HepG2 (cell line): ENCODE data around the gene CCDC7. TPM values are rescaled to one million over a fixed set of nuclear protein-coding genes. Genes with fewer than 3 reads are reported as not detected.

Source experiments
- ATAC-seq: fragments of 200-7000 bp; cut with Tn5 transposase; 3 replicates; pipeline ENCODE4 v1.9.1; 2020; ENCODE audit warnings: mild to moderate bottlenecking, moderate library complexity
- BruUV-seq: library from RNA; stranded (reverse); fragments of 400-500 nt; replicated peaks from 2 replicates; lab custom pipeline; 2021; lab: Mats Ljungman, UMichigan
- CTCF ChIA-PET: fragments of 300-600 bp; formaldehyde crosslinking; extraction: SDS; loops from one replicate; lab custom pipeline; 2021; ENCODE audit warnings: low total read pairs, inconsistent platforms, low intra/inter-chr PET ratio; lab: Yijun Ruan, JAX
- POLR2A ChIA-PET: fragments of 350-600 bp; sonication (Branson Sonifier 250); formaldehyde crosslinking; loops from one replicate; lab custom pipeline; 2020; ENCODE audit warnings: antibody characterized with exemption, inconsistent platforms; lab: Yijun Ruan, JAX
- DNase-seq: peaks from one replicate; pipeline ENCODE4 v3.0.0-alpha.2; 2015; ENCODE audit warnings: low spot score
- FAIRE-seq: peaks from 3 replicates; lab custom pipeline; 2011; peaks lifted over from hg19 to GRCh38; lab: Jason Lieb, UNC
- H2AFZ ChIP-seq: one replicate; pipeline ENCODE4 v1.6.1; 2011; ENCODE audit warnings: low read length, inconsistent platforms
- H3K27ac ChIP-seq: fragments of 300-600 bp; 3 replicates; pipeline ENCODE4 v1.8.0; 2011; ENCODE audit warnings: mixed run types, mild to moderate bottlenecking, mixed read lengths, low read length, inconsistent platforms; ENCODE audit not compliant: insufficient read depth; ENCODE audit errors: extremely low read length
- H3K27me3 ChIP-seq, 2 experiments: fragments of 200-600 bp in 1 of 2; 2 replicates in 1 of 2; 3 replicates in 1 of 2; pipeline versions ENCODE4 v1.6.0 to v1.8.0; 2011; ENCODE audit warnings: low read length in 2 of 2, mild to moderate bottlenecking in 2 of 2, moderate library complexity in 2 of 2, inconsistent platforms in 1 of 2; ENCODE audit not compliant: insufficient read depth in 2 of 2, control insufficient read depth in 1 of 2
- H3K36me3 ChIP-seq, 2 experiments: fragments of 200-600 bp in 1 of 2; replicated peaks in 1 of 2; 2 replicates in 1 of 2; 3 replicates in 1 of 2; pipeline versions ENCODE4 v1.5.1 to v1.8.0; 2011; ENCODE audit warnings: low read length in 2 of 2, inconsistent platforms in 1 of 2; ENCODE audit not compliant: insufficient read depth in 2 of 2, control insufficient read depth in 1 of 2
- H3K4me1 ChIP-seq: 2 replicates; pipeline ENCODE4 v1.5.1; 2012; ENCODE audit warnings: low read length, inconsistent platforms; ENCODE audit not compliant: insufficient read depth
- H3K4me2 ChIP-seq: 2 replicates; pipeline ENCODE4 v1.6.0; 2011; ENCODE audit warnings: low read depth, low read length, inconsistent platforms
- H3K4me3 ChIP-seq, 3 experiments: fragments of 200-600 bp in 1 of 3; sonication (generic), shearing (Covaris generic) in 1 of 3; replicated peaks in 1 of 3; 2 replicates each; pipeline ENCODE4 v1.5.1; 2011 to 2016; ENCODE audit warnings: low read length in 3 of 3, inconsistent platforms in 2 of 3, low read depth in 2 of 3, mild to moderate bottlenecking in 2 of 3, control low read depth in 1 of 3, mixed read lengths in 1 of 3; ENCODE audit not compliant: insufficient read depth in 1 of 3
- H3K79me2 ChIP-seq: one replicate; pipeline ENCODE4 v1.6.1; 2011; ENCODE audit warnings: low read length, inconsistent platforms; ENCODE audit not compliant: insufficient read depth
- H3K9ac ChIP-seq: 2 replicates; pipeline ENCODE4 v1.6.0; 2011; ENCODE audit warnings: mild to moderate bottlenecking, low read depth, low read length, inconsistent platforms; ENCODE audit not compliant: insufficient read depth
- H3K9me3 ChIP-seq: 2 replicates; pipeline ENCODE4 v1.5.1; 2012; ENCODE audit warnings: mild to moderate bottlenecking, low read length
- H4K20me1 ChIP-seq: 2 replicates; pipeline ENCODE4 v1.6.0; 2011; ENCODE audit warnings: inconsistent platforms, mild to moderate bottlenecking, low read length, moderate library complexity; ENCODE audit not compliant: insufficient read depth
- WGBS: methylation state at CpG from one replicate; pipeline ENCODE4 v1.1.6; 2017; ENCODE audit warnings: low lambda C conversion rate; 5-methylcytosine and 5-hydroxymethylcytosine counted together
- in situ Hi-C: cut with HindIII; loops from 2 replicates; pipeline ENCODE4 v1.10.0; 2017; ENCODE audit warnings: low pct_unique_long_range_greater_than_20kb; ENCODE audit not compliant: extremely low pct_ligation_motif_present
- intact Hi-C: fragments of 100-400 bp; cut with micrococcal nuclease; formaldehyde crosslinking; loops from one replicate; pipeline ENCODE4 v1.10.0; 2022; ENCODE audit not compliant: unreplicated experiment
- polyA plus RNA-seq, 8 experiments: library from polyadenylated mRNA; depleted of rRNA in 3 of 8; stranded (reverse) in 7 of 8; unstranded in 1 of 8; fragments of >200 nt; fragmentation: Illumina TruSeq in 4 of 8; extraction: Trizol in 4 of 8; gene quantifications; 2 replicates each; pipeline versions ENCODE4 v1.2.1 to v1.2.3, GENCODE V29; 2011 to 2016; ENCODE audit warnings: low read depth in 4 of 8, missing spikeins in 1 of 8, mixed read lengths in 1 of 8; ENCODE audit not compliant: insufficient read depth in 1 of 8
- total RNA-seq, 5 experiments: library from RNA; depleted of rRNA; stranded (reverse); fragments of >200 nt; fragmentation: Illumina TruSeq; extraction: Trizol; gene quantifications; 2 replicates each; pipeline ENCODE4 v1.2.3, GENCODE V29; 2016; ENCODE audit warnings: low read depth in 1 of 5
- TF ChIP-seq, protein P1 (sequence below): sonication (generic); formaldehyde crosslinking; IDR thresholded peaks from 2 replicates; pipeline ENCODE4 v1.4.0; 2020; ENCODE audit warnings: mild to moderate bottlenecking, low read depth, missing genetic modification reagents

Gene CCDC7
- total and polyA plus RNA-seq, 2 of the 13 experiments (the other 11 are each of a cell fraction or from before 2014, with no cell fraction given) = 0.40 to 1.8 TPM

DNA sequence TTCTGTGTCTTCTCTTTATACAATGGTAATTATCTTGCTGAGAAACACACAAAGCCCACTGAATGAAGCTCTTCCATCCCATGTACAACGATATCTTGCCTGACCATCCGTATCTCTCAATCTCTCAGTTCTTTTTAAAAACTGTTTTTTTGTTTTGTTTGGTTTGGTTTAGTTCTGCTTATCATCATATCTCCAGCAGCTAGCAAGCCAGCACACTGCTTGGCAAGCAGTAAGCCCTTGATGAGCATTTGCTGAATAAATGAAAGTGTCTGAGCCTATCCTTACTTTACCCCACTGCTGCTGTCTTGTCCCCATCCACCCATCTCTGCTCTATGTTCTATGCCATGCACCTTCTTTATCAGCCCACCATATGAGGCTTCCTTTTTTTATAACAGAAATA is 477.9 kb downstream of the CCDC7 start:
- intact Hi-C loops (no loop called here), in situ Hi-C loops (no loop called here)
- H3K36me3 ChIP-seq = peaks cover 25 to 87% of the 10 kb centered on the region in 2 experiments
- H3K9ac ChIP-seq = no peak overlapping the region
- FAIRE-seq = no peak
- no peak overlapping the region for H3K27ac ChIP-seq
- no peaks in the 10 kb centered on the region for H3K4me1 ChIP-seq
- no TSS peak for BruUV-seq
- ChIA-PET POLR2A (no interaction called here), CTCF (no interaction called here)
- H3K4me2 ChIP-seq = no peak overlapping the region
- TF ChIP-seq, protein P1, sequence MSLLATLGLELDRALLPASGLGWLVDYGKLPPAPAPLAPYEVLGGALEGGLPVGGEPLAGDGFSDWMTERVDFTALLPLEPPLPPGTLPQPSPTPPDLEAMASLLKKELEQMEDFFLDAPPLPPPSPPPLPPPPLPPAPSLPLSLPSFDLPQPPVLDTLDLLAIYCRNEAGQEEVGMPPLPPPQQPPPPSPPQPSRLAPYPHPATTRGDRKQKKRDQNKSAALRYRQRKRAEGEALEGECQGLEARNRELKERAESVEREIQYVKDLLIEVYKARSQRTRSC = no peak
- no peak for ATAC-seq
- no peak overlapping the region for H2AFZ ChIP-seq
- H3K4me3 ChIP-seq = no peak overlapping the region
- WGBS = 95% methylated on average over 2 of the region's 2 CpGs
- DNase-seq = no peak
- H3K9me3 ChIP-seq = no peaks in the 10 kb centered on the region
- no peaks in the 10 kb centered on the region for H3K79me2 ChIP-seq
- no peaks in the 10 kb centered on the region for H3K27me3 ChIP-seq
- H4K20me1 ChIP-seq = no peaks in the 10 kb centered on the region

Other genes with a start within 250 kb of the CCDC7 start
- 23.6 and 28.7 TPM in 2 replicates for gene EPC1, start 99.0 kb upstream of the CCDC7 start, total RNA-seq (2016; rRNA removed; fragmentation: Illumina TruSeq; extraction: Trizol)
- gene EPC1, start 99.0 kb upstream of the CCDC7 start, polyA plus RNA-seq (2011; rRNA removed) = 39.2 and 44.2 TPM in 2 replicates